ENCODE data around the gene PRRX2.

Gene PRRX2

DNA sequence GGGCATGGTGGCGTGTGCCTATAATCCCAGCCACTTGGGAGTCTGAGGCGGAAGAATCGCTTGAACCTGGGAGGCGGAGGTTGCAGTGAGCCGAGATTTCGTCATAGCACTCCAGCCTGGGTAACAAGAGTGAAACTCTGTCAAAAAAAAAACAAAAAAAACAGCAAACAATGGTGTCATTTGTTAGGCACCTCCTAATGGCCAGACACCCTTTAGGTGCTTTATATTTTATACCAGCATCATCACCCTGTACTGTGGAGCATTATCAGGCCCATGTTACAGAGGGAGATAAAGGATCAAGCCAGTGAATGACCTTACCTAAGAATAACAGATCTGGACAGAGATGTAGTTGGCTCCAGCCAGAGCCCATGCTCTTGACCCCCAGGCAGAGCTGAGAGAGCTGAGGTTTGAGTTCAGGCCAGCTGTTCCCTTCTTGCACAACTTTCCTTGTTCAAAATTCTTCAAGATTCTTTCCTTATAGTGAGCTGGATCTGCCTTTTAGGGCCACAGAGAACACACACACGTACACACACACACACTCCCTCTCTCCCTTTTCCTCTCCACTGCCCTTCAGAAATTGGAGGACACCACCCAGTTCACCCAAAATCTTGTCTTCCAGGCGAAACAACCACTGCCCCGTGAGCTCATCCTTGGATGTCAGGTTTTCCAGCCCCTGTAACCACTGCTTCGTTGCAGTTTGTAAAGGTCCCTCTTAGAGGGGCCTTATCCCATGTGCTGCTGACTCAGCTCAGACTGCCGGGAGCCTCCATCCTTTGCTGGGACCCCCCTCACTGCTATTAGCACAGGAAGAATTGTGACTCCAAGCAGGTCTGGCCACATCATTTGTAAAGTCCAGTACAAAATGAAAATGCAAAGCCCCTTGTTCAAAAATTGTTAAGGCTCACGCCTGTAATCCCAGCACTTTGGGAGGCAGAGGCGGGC is 97.8 kb downstream of the PRRX2 start:
- peak; percentile 36 for DNase-seq

GRCh38 chr9:129765764-129766317 is 100.4 kb downstream of the PRRX2 start:
- DNase-seq, result no peak

- DNase-seq, result no peak
Observed at GRCh38 chr9:129768486-129768885, 103.0 kb downstream of the PRRX2 start.

DNA sequence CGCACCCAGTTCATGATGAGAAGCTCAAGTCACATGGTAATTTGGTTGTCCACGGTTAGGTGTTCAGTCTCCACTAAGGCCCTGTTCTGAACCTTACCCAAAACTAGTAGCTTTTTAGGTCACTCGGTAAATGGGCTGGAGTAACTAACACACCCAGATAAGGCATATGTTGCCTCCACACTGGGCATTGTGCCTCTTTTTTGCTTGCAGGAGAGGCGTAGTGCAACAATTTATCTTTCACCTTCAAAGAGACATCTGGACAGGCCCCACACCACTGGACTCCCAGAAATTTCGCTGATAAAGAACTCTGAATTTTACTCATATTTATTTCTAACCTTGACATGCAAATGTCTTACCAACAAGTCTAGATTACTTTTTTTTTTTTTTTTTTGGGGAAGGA is 104.2 kb downstream of the PRRX2 start:
- DNase-seq, result no peak

DNA sequence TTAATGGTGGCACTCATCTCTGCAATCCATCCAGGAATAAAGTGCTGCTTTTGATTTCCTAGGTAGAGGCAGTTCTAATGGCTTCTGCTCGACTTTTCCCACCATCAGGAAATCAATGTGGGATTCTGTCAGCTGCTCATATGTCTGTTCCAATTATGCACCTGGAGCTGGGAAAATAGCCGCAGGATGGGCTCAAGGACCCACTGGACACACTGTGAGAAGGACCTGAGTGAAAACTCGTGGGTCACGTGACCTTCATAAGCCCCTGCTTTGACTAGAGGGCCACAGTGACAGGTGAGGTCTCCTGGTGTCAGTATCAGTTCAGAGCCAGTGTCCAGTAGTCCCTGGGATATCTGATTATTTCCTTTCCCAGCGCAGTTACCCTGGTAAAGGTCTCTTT is 105.3 kb downstream of the PRRX2 start:
- DNase-seq, result no peak

Data from suppressor macrophage treated with lipopolysaccharide for 4 hours (primary cell).